Activated T-cell treated with anti-CD3 and anti-CD28 coated beads, Interleukin-2, amount 50 U/mL, for 4 hours (primary cell): ENCODE results near the gene DDA1. TPM values are rescaled to one million over a fixed set of nuclear protein-coding genes. Genes with fewer than 3 reads are reported as not detected.
"Not testable (repeated sequence)": the region's sequence is repeated elsewhere in the genome, so short reads cannot be mapped to it uniquely, and the experiment has no call there.

ENCODE experiments used
- ATAC-seq, 2 donors: fragments of 200-7000 bp; cut with Tn5 transposase; one replicate each; pipeline ENCODE4 v1.10.0; 2021
- DNase-seq: peaks from one replicate; pipeline ENCODE4 v3.0.0-alpha.2; 2020
- H3K27me3 Mint-ChIP-seq: one replicate; pipeline ENCODE4 v1.8.0; 2021; ENCODE audit warnings: low read depth, mixed read lengths
- H3K36me3 Mint-ChIP-seq: one replicate; pipeline ENCODE4 v1.8.0; 2022; ENCODE audit warnings: mixed read lengths; ENCODE audit not compliant: insufficient read depth
- H3K4me1 Mint-ChIP-seq: one replicate; pipeline ENCODE4 v1.8.0; 2021; ENCODE audit warnings: low read depth, mixed read lengths
- H3K4me3 Mint-ChIP-seq: one replicate; pipeline ENCODE4 v1.8.0; 2021; ENCODE audit warnings: mild to moderate bottlenecking, moderate library complexity, mixed read lengths
- H3K9me3 Mint-ChIP-seq: one replicate; pipeline ENCODE4 v1.8.0; 2021; ENCODE audit warnings: mixed read lengths
- total RNA-seq, 3 donors: library from RNA; stranded (reverse); gene quantifications; one replicate each; pipeline ENCODE4 v1.2.1, GENCODE V29; 2021

DDA1 gene
- total RNA-seq, 3 donors from 2014 or later, result 53.1 to 58.1 (median 53.4) TPM

- H3K4me3 Mint-ChIP-seq, result no peak overlapping the region
- ATAC-seq (no peak), DNase-seq (no peak)
- peaks cover 23% of the 10 kb centered on the region for H3K27me3 Mint-ChIP-seq
- no peaks in the 10 kb centered on the region for H3K36me3 Mint-ChIP-seq
- H3K9me3 Mint-ChIP-seq, result no peaks in the 10 kb centered on the region
- peaks cover 2% of the 10 kb centered on the region for H3K4me1 Mint-ChIP-seq
These were observed 43.4 kb downstream of the DDA1 start for GRCh38 chr19:17352608-17353280.

- H3K9me3 Mint-ChIP-seq, result no peaks in the 10 kb centered on the region
- H3K4me3 Mint-ChIP-seq, result no peak overlapping the region
- DNase-seq (no peak), ATAC-seq (no peak)
- H3K27me3 Mint-ChIP-seq, result peaks cover 21% of the 10 kb centered on the region
- no peaks in the 10 kb centered on the region for H3K36me3 Mint-ChIP-seq
- peaks cover 2% of the 10 kb centered on the region for H3K4me1 Mint-ChIP-seq
These were observed 44.0 kb downstream of the DDA1 start for GRCh38 chr19:17353386-17353785.

- H3K4me1 Mint-ChIP-seq, result no peaks in the 10 kb centered on the region
- H3K27me3 Mint-ChIP-seq, result peaks cover 9% of the 10 kb centered on the region
- no peak for ATAC-seq
- H3K36me3 Mint-ChIP-seq, result no peaks in the 10 kb centered on the region
- H3K9me3 Mint-ChIP-seq, result no peaks in the 10 kb centered on the region
- H3K4me3 Mint-ChIP-seq, result no peak overlapping the region
- no peak for DNase-seq
These were observed 47.8 kb downstream of the DDA1 start for GRCh38 chr19:17357078-17357666.

GRCh38 chr19:17357724-17358123 is 48.4 kb downstream of the DDA1 start:
- no peak for DNase-seq
- ATAC-seq, result no peak

GRCh38 chr19:17358395-17358794 is 49.0 kb downstream of the DDA1 start:
- H3K27me3 Mint-ChIP-seq, result peaks cover 1% of the 10 kb centered on the region
- no peak overlapping the region for H3K4me3 Mint-ChIP-seq
- H3K9me3 Mint-ChIP-seq, result no peaks in the 10 kb centered on the region
- no peak for DNase-seq
- no peaks in the 10 kb centered on the region for H3K4me1 Mint-ChIP-seq
- ATAC-seq, result no peak
- H3K36me3 Mint-ChIP-seq, result no peaks in the 10 kb centered on the region

More at GRCh38 chr19:17357724-17358123, 48.4 kb downstream of the DDA1 start:
- Mint-ChIP-seq H3K4me3 (no peak overlapping the region), H3K4me1 (no peaks in the 10 kb centered on the region), H3K9me3 (no peaks in the 10 kb centered on the region), H3K27me3 (peaks cover 6% of the 10 kb centered on the region), H3K36me3 (no peaks in the 10 kb centered on the region)

GRCh38 chr19:17359905-17360800 is 50.8 kb downstream of the DDA1 start:
- DNase-seq, result no peak
- no peak for ATAC-seq
- no peak overlapping the region for H3K4me3 Mint-ChIP-seq
- H3K36me3 Mint-ChIP-seq, result no peaks in the 10 kb centered on the region
- no peaks in the 10 kb centered on the region for H3K9me3 Mint-ChIP-seq
- peaks cover 2% of the 10 kb centered on the region for H3K27me3 Mint-ChIP-seq
- no peaks in the 10 kb centered on the region for H3K4me1 Mint-ChIP-seq

- not testable (repeated sequence) for DNase-seq, H3K36me3 Mint-ChIP-seq, H3K4me3 Mint-ChIP-seq, ATAC-seq, H3K27me3 Mint-ChIP-seq, H3K9me3 Mint-ChIP-seq, H3K4me1 Mint-ChIP-seq
These were observed 54.7 kb downstream of the DDA1 start for GRCh38 chr19:17363852-17364605.

- DNase-seq (no peak), ATAC-seq (no peak)
- H3K4me1 Mint-ChIP-seq, result peaks cover 3% of the 10 kb centered on the region
- no peaks in the 10 kb centered on the region for H3K36me3 Mint-ChIP-seq
- H3K9me3 Mint-ChIP-seq, result no peaks in the 10 kb centered on the region
- peaks cover 10% of the 10 kb centered on the region for H3K27me3 Mint-ChIP-seq
- no peak overlapping the region for H3K4me3 Mint-ChIP-seq
These were observed 56.0 kb downstream of the DDA1 start for GRCh38 chr19:17365361-17365760.

GRCh38 chr19:17370026-17370587 is 60.7 kb downstream of the DDA1 start:
- Mint-ChIP-seq H3K27me3 (peaks cover 11% of the 10 kb centered on the region), H3K4me1 (peaks cover 3% of the 10 kb centered on the region), H3K36me3 (no peaks in the 10 kb centered on the region), H3K4me3 (no peak overlapping the region), H3K9me3 (no peaks in the 10 kb centered on the region)
- DNase-seq (no peak), ATAC-seq (no peak)

Other genes with a start within 250 kb of the DDA1 start
- 10 to 100 TPM; 21.5 to 29.3 (median 28.3) TPM for gene HAUS8, start 234.1 kb upstream of the DDA1 start, total RNA-seq
- gene MYO9B, start 233.8 kb upstream of the DDA1 start, total RNA-seq, result 100 to 1,000 TPM in 1 of 3 donors, 10 to 100 TPM in 2; 82.6 to 104 (median 91.4) TPM
- 10 to 100 TPM; 35.9 to 47.3 (median 46.6) TPM for gene USE1, start 94.2 kb upstream of the DDA1 start, total RNA-seq
- 1 to 10 TPM; 5.0 to 8.0 (median 5.4) TPM for gene OCEL1, start 83.3 kb upstream of the DDA1 start, total RNA-seq
- 10 to 100 TPM; 10.1 to 14.4 (median 13.6) TPM for gene NR2F6, start 63.6 kb upstream of the DDA1 start, total RNA-seq
- under 1 TPM in 1 of 3 donors, not detected in 2; 0.19 TPM for gene USHBP1, start 44.8 kb upstream of the DDA1 start, total RNA-seq
- gene BABAM1, start 42.1 kb upstream of the DDA1 start, total RNA-seq, result 100 to 1,000 TPM; 124 to 130 (median 128) TPM
- gene ANKLE1, start 27.7 kb upstream of the DDA1 start, total RNA-seq, result 10 to 100 TPM in 2 of 3 donors, 1 to 10 TPM in 1; 7.6 to 19.0 (median 18.1) TPM
- 1 to 10 TPM; 3.6 to 4.5 (median 3.7) TPM for gene ABHD8, start 6.1 kb upstream of the DDA1 start, total RNA-seq
- 100 to 1,000 TPM; 111 to 137 (median 126) TPM for gene MRPL34, start 3.7 kb upstream of the DDA1 start, total RNA-seq
- 1 to 10 TPM; 2.8 to 3.0 (median 2.9) TPM for gene ANO8, start 25.3 kb downstream of the DDA1 start, total RNA-seq
- gene GTPBP3, start 28.0 kb downstream of the DDA1 start, total RNA-seq, result 100 to 1,000 TPM in 2 of 3 donors, 10 to 100 TPM in 1; 96.4 to 122 (median 106) TPM
- gene PLVAP, start 67.8 kb downstream of the DDA1 start, total RNA-seq, result under 1 TPM in 1 of 3 donors, not detected in 2; 0.18 TPM
- under 1 TPM; 0.24 to 0.53 (median 0.46) TPM for gene CCDC194, start 84.6 kb downstream of the DDA1 start, total RNA-seq
- gene BST2, start 96.1 kb downstream of the DDA1 start, total RNA-seq, result 100 to 1,000 TPM in 2 of 3 donors, 10 to 100 TPM in 1; 85.9 to 120 (median 105) TPM
- 10 to 100 TPM; 37.3 to 43.3 (median 38.6) TPM for gene MVB12A, start 110.5 kb downstream of the DDA1 start, total RNA-seq
- gene TMEM221, start 139.1 kb downstream of the DDA1 start, total RNA-seq, result not detected
- gene NXNL1, start 151.4 kb downstream of the DDA1 start, total RNA-seq, result not detected
- gene SLC27A1, start 161.0 kb downstream of the DDA1 start, total RNA-seq, result 1 to 10 TPM; 1.5 to 2.1 (median 2.0) TPM
- 10 to 100 TPM; 59.4 to 61.6 (median 60.9) TPM for gene PGLS, start 202.1 kb downstream of the DDA1 start, total RNA-seq
- gene COLGALT1, start 246.1 kb downstream of the DDA1 start, total RNA-seq, result 100 to 1,000 TPM; 121 to 148 (median 139) TPM